Thoracic aorta (tissue), 2 donors: ENCODE data around the gene SLC44A2. TPM values are rescaled to one million over a fixed set of nuclear protein-coding genes. Genes with fewer than 3 reads are reported as not detected.

Experiments used
- ATAC-seq: fragments of 150-250 bp; one replicate; pipeline ENCODE4 v1.8.0; 2017; ENCODE audit warnings: low read depth; ENCODE audit not compliant: insufficient number of reproducible peaks, low FRiP score
- DNase-seq: peaks from one replicate; pipeline ENCODE4 v3.0.0-alpha.2; 2020; ENCODE audit warnings: low spot score
- H3K27ac ChIP-seq, 2 donors: fragments of 200-600 bp; sonication (generic); 1 replicate in 1 of 2; 2 replicates in 1 of 2; pipeline ENCODE4 v1.5.1; 2016; ENCODE audit warnings: mild to moderate bottlenecking in 2 of 2, moderate library complexity in 2 of 2
- H3K27me3 ChIP-seq: fragments of 200-600 bp; sonication (generic); replicated peaks from 2 replicates; pipeline ENCODE4 v1.6.0; 2016; ENCODE audit warnings: mild to moderate bottlenecking; ENCODE audit not compliant: insufficient read depth
- H3K36me3 ChIP-seq: fragments of 200-600 bp; sonication (generic); one replicate; pipeline ENCODE4 v1.5.1; 2016
- H3K4me1 ChIP-seq, 2 donors: fragments of 200-600 bp; sonication (generic); 1 replicate in 1 of 2; 2 replicates in 1 of 2; pipeline versions ENCODE4 v1.5.1 to v1.6.0; 2016; ENCODE audit warnings: low read depth in 2 of 2, mild to moderate bottlenecking in 1 of 2; ENCODE audit not compliant: control insufficient read depth in 1 of 2
- H3K4me3 ChIP-seq: fragments of 200-600 bp; sonication (generic); 2 replicates; pipeline ENCODE4 v1.5.1; 2016; ENCODE audit warnings: mild to moderate bottlenecking
- H3K9me3 ChIP-seq: fragments of 200-600 bp; sonication (generic); 2 replicates; pipeline ENCODE4 v1.5.1; 2016
- total RNA-seq, 2 donors: library from RNA; depleted of rRNA; stranded (reverse); fragments of >200 nt; gene quantifications; one replicate each; pipeline versions ENCODE4 v1.1.0 to v1.2.3, GENCODE V29; 2016
- TF ChIP-seq, protein P1 (sequence below): fragments of 200-600 bp; sonication (generic); IDR thresholded peaks from one replicate; pipeline ENCODE4 v1.5.1; 2019; ENCODE audit warnings: antibody characterized with exemption

The SLC44A2 gene
- total RNA-seq, 2 donors from 2014 or later: 105 to 748 TPM

GRCh38 chr19:10618846-10619245, 6.5 kb upstream of the SLC44A2 start:
- Histone ChIP-seq H3K27ac (peak overlapping the region in 1 of 2 donors; percentile 71), H3K4me3 (no peak overlapping the region), H3K27me3 (no peaks in the 10 kb centered on the region), H3K4me1 (peaks cover 4 to 8% of the 10 kb centered on the region in 2 donors), H3K36me3 (no peaks in the 10 kb centered on the region), H3K9me3 (no peaks in the 10 kb centered on the region)
- TF ChIP-seq, protein P1, sequence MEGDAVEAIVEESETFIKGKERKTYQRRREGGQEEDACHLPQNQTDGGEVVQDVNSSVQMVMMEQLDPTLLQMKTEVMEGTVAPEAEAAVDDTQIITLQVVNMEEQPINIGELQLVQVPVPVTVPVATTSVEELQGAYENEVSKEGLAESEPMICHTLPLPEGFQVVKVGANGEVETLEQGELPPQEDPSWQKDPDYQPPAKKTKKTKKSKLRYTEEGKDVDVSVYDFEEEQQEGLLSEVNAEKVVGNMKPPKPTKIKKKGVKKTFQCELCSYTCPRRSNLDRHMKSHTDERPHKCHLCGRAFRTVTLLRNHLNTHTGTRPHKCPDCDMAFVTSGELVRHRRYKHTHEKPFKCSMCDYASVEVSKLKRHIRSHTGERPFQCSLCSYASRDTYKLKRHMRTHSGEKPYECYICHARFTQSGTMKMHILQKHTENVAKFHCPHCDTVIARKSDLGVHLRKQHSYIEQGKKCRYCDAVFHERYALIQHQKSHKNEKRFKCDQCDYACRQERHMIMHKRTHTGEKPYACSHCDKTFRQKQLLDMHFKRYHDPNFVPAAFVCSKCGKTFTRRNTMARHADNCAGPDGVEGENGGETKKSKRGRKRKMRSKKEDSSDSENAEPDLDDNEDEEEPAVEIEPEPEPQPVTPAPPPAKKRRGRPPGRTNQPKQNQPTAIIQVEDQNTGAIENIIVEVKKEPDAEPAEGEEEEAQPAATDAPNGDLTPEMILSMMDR: no peak
- DNase-seq: no peak
- no peak for ATAC-seq

GRCh38 chr19:10620786-10621185, 4.6 kb upstream of the SLC44A2 start:
- Histone ChIP-seq H3K27me3 (no peaks in the 10 kb centered on the region), H3K36me3 (no peaks in the 10 kb centered on the region), H3K4me1 (peaks cover 9 to 23% of the 10 kb centered on the region in 2 donors), H3K9me3 (no peaks in the 10 kb centered on the region), H3K4me3 (no peak overlapping the region), H3K27ac (no peak overlapping the region)
- TF ChIP-seq, protein P1: no peak
- no peak for ATAC-seq
- no peak for DNase-seq

- Histone ChIP-seq H3K36me3 (no peaks in the 10 kb centered on the region), H3K4me3 (no peak overlapping the region), H3K9me3 (no peaks in the 10 kb centered on the region), H3K4me1 (peaks cover 9 to 30% of the 10 kb centered on the region in 2 donors), H3K27ac (no peak overlapping the region), H3K27me3 (no peaks in the 10 kb centered on the region)
- TF ChIP-seq, protein P1: no peak
- ATAC-seq: no peak
- DNase-seq: no peak
These were observed 3.4 kb upstream of the SLC44A2 start for GRCh38 chr19:10621966-10622365.

GRCh38 chr19:10624585-10624984, 768 bp upstream of the SLC44A2 start:
- peak overlapping the region in 1 of 2 donors; percentile 25 for H3K27ac ChIP-seq
- peaks cover 5 to 22% of the 10 kb centered on the region in 2 donors for H3K4me1 ChIP-seq
- ATAC-seq (no peak), DNase-seq (no peak)
- TF ChIP-seq, protein P1: no peak
- peaks cover 11% of the 10 kb centered on the region for H3K36me3 ChIP-seq
- no peaks in the 10 kb centered on the region for H3K9me3 ChIP-seq
- peak overlapping the region; percentile 73 for H3K4me3 ChIP-seq
- H3K27me3 ChIP-seq: no peaks in the 10 kb centered on the region

DNA sequence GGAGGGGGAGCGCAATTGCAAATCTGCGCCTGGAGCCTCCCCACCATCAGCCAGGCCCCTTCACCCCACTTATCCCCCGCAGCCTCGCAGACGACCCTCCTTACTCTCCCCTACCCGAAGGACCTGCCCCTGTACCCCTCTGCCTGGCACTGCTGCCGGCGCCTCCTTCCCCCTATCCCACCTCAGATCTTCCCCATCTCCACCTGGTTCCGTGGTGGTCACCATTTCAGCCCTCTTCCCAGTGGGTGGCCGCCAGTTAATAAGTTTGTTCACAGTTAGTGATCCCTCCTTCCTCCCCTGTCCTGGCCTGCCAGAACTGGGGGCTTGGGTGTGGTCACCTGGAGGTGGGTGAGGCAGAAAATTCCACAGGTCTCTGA, 397 bp downstream of the SLC44A2 start:
- peak overlapping the region; percentile 36 to 43 for H3K27ac ChIP-seq
- H3K27me3 ChIP-seq: no peaks in the 10 kb centered on the region
- no peak for ATAC-seq
- peaks cover 5 to 22% of the 10 kb centered on the region in 2 donors for H3K4me1 ChIP-seq
- DNase-seq: no peak
- TF ChIP-seq, protein P1: no peak
- H3K4me3 ChIP-seq: peak overlapping the region; percentile 73
- H3K9me3 ChIP-seq: no peaks in the 10 kb centered on the region
- peaks cover 17% of the 10 kb centered on the region for H3K36me3 ChIP-seq
